Medulla oblongata (tissue), 1 donor: ENCODE measurements around the gene VANGL1.

Experiments used
- DNase-seq: peaks from one replicate; pipeline ENCODE4 v3.0.0-alpha.2; 2015; ENCODE audit errors: extremely low spot score

VANGL1 gene

DNA sequence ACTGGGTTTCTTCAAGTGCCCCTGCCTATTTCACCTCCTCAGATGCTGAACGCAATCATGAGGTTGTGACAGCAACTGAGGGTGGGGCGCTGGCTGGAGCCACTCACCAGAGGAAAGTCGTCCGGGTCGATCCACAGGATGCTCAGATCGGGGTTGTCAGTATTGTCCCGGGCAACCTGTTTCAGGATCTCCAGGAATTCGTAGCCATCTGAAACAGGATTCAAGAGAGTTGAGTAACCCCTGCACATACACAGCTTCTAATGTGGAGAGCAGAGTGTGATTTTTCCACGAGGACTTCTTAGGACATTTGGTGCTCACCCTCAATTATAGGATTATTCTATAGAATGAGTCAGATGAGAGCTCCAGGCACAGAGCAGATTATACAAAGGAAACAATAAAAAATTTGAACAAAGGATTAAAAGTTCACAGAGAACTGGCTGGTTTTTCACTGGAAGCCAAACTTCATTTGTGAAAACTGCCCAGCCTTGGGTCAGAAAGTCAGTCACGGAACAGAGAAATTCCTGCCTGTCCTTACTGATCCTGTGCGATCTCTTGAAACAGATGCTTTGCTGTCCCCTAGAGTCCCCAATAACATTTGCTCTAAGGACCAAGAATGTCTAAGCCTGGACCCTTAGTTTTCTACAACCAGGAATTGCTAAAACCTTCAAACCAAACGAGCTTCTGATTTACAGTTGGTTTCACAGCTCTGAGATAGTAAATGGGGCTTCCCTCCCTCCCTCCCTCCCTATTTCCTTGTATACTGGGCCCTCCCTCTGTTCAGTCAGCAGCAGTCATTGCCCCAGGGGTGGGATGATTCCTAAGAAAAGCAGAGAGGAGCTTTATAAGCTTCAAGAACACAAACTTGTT lies 63.5 kb downstream of the VANGL1 start:
- no peak for DNase-seq

DNA sequence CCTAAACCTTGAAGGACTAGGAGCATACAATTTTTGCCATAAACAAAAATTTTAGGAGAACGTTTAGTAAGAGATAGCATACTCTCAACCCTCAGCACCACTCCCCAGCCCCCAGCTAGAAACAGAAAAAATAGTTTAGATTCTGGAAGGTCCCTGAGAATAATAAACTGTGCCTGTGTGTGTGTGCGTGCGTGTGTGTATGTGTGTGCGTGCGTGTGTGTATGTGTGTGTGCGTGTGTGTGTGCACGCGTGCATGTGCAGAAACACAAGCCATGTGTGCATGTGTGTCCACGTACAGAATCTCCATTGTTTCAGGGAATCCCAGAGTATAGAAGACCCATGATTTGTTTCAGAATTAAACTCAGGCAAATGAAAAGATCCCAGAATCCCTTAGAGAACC lies 64.2 kb downstream of the VANGL1 start:
- DNase-seq: no peak

DNA sequence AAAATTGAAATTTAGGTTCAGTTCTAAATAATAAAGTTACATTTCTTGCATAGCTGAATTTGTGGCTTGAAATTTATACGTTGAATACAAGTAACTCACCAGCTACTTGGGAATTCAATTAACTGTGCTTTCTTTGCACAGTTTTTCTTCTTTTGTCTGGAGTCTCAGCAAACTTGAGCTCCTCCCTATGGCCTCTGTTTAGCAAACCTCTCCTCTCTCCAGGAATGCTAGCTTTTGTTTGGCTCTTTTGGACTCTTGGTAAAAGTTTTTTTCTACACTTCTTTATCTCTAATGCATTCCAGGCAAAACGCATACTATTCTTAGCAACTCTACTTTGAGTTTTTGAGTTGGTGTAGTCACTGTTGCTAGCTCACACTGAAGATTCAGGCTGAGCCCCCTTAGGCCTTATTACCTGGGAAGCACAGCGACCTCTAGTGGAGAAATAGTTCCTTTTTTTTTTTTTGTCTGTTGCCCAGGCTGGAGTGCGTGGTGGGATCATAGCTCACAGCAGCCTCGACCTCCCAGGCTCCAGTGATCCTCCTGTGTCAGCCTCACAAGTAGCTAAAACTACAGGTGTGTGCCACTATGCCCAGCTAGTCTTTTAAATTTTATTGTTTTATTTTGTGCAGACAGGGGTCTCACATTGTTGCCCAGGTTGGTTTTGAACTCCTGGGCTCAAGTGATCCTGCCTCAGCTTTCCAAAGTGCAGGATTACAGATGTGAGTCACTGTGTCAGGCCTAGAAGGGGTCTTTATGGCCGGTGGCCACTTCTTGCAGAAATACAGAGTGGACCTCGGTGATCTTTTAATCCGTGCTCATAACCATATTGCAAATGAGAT lies 65.0 kb downstream of the VANGL1 start:
- peak; percentile 36 for DNase-seq

DNA sequence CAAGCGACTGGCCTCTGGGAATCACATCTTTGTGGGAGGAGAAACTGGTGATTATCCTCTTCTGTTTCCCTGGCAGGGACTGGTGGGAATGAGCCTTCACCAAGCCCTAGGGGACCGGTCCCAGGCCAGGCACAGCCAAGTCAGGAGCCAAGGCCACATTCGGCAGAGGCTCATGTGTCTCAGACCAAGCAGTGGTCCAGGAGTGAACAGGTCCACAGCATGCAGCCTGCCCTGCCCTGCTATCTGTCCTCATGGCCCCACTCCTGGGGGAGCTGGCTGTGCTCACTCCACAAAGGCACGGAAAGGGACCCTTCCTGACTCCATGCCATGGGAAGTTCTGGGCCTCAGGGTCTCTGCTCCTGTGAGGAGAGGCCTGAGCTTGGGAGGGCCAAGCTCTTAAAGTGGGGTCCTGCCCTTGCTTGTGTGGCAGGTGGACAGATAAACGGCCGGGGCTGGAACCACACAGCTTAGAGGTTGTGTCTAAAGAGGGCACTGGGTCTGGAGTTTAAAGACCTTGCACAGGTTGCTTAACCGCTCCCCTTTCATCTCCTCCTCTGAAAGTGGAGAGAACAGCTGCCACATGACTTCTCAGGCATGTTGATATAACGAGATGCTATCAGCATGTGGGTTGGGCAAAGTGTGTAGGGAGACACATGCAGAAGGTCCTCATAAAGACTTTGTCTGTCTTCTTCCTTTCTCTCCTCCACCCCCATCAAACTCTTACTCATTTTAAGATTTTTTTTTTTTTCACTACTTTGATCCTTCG lies 69.3 kb downstream of the VANGL1 start:
- DNase-seq: no peak

DNA sequence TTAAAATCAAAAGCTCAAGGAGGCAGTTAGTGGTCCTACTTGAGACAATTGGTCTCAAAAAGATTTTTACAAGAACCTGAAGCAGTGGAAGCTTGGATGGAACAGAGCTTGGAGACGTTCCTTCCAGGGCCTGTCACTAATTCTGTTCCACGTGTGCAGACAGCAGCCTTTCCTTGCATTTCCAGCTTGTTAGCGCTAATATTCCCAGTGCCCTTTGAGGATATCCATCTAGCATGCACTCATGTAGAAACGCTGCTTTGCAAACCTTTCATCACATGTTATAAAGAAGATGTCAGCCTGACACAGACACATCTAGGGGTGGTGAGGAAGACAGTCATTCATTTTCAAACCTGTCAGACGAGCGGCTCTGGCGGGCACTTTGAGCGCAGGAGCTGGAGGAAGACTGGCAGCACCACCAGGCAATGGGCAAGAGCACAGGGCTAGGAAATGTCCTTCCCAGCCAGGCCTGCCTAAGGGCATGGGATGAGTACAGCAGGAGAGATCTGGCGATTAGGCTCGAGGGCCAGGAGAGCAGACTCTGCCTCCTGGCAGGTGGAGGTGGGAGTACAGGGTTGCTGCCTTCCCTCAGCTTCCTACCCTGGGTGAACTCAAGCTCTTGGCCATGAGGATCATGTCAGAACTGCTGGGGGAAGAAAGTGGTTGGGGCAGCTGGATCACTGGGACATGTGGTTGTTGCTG lies 71.3 kb downstream of the VANGL1 start:
- no peak for DNase-seq

DNA sequence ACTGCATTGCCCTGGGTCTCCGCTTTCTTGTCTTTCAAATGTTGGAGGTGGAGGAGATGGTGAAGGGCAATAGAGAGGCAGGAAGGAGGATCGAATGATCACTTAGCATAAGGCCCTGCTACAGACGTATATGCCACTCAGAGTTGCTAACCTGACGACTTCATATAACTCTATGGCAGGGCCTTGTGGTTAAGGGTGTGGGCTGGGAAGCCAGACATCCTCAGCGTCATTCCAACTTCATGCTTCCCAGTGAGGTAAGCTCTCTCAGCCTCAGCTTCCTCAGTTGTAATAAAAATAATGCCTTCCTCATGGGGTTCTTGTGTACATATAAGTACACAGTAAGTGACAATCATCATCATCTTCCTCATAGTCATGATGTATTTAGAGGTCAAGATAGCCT lies 72.1 kb downstream of the VANGL1 start:
- no peak for DNase-seq

DNA sequence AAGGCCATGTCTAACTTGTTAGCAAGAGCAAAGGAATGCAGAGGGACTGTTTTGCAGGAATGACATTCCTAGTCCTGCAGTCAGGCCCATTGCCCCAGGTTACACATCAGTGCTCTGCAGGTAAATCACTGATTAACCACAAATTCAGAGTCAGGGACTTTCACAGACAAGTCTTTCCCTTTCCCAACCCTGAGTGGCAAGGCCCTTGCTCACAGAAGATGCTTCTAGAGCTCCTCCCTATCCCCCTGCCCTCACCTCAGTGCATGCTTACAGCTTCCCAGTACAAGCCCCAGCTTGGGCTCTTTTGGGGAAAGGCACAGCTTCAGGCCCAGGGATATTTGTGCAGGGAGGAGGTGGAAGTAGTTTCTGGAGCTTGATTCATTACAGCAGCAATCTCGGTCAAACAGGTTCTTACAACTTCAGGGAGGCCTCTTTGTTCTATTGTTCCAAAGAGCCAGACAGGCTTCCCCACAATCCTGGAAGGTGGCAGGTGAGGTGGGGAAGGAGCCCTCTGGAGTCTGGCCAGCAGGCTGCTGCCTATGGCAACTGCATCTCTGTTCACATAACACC lies 72.9 kb downstream of the VANGL1 start:
- DNase-seq: no peak

DNA sequence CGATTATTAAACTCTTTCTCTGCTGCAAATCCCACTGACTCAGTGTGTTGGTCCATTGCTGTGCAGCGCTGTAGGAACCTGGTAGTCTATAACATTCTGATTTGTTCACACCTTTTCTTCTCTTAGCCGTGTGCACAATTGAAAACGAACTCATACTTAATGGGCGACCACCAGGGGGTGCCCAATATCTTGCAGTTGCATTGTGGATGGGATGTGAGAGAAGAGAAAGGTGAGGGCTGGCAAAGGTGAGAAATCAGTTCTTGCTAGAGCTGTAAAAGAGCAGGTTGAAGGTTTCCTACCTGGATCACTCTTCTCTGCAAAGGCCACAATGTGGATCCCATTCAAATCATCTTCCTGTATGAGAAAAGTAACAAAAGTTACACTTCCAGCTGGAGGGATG lies 75.8 kb downstream of the VANGL1 start:
- DNase-seq: peak; percentile 24

DNA sequence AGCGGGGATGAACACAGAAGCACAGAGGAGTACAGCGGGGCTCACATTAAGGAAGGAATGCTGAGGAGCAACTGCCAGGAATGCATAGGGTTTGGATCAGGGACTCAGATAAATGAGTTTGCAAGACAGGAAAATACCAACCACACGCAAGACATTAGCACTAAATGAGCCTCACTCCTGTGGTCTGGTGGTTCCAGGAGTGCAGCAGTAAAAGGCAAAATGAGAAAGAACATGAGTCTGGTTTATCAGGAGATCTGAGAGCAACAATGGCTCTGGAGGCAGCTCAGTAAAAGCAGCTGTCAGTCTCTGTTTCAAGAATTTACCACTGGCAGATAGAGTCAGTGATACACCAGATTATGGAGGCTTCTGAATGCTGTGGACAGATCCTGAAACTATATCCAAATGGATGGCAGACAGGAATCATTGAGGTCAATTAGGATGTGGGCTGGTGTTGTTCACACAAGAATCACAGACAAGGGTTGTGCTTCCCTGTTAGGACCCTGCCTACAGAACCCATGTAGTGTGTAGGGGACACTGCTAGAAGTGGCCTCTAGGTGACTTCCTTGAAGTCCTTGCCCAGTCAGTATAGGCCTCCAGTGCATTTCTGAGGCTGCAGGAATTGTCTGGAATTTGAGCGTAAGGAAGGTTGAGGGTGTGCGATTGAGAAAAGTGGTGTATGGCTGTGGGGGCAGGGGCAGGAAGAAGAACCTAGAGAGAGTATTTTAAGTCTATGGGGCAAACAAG lies 76.4 kb downstream of the VANGL1 start:
- no peak for DNase-seq

DNA sequence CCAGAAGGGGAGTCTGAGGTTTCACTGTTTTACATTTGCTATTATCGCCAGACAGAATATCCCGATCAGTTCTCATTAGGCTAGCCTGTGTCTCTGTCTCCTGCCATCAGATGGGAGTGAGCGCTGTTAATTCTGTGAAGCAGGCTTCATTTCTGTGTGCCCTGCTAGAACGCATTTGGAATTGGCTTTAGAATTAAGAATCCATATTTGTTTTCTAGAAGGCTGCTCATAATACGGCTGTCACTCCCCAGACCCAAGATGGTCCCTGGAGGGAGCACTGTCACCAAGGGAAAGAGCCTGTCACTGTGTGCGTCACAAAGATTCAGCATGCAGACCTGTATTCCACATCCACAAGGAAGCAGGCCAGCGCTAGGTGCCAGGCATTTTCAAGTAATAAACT lies 77.5 kb downstream of the VANGL1 start:
- DNase-seq: no peak

DNA sequence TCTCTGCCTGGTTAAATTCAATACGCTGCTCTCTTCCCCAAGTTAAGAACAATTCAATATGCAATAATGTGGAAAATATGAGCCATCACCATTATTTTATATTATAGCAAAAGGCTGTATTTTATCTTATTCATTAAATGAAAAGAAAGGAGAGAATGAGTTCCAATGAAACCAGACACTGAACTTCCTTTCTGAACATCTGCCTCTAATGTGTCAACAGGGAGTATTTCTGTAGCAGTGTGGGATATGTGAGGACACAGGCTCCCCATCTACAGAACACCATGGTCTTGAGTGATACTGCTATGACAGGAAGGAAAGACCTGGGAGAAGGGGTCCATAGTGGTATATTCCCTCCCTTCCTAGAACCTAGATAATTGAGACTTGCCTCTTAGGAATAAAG lies 80.5 kb downstream of the VANGL1 start:
- DNase-seq: no peak

DNA sequence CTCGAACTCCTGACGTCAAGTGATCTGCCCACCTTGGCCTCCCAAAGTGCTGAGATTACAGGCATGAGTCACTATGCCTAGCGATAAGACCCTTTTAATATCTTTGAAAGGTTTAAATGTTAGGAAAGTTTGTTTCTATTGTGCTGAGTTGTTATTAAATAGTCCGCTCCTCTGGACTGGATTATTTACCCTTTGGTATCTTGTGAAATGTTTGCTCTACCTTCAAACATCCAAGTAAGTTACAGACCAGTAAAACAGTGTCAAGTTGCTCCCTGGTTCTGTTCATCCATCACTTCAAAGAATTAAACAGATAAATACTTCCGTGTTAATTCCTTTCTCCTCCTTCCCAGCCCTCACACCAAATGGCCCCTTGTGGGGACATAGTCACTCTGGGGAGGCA lies 82.0 kb downstream of the VANGL1 start:
- no peak for DNase-seq

DNA sequence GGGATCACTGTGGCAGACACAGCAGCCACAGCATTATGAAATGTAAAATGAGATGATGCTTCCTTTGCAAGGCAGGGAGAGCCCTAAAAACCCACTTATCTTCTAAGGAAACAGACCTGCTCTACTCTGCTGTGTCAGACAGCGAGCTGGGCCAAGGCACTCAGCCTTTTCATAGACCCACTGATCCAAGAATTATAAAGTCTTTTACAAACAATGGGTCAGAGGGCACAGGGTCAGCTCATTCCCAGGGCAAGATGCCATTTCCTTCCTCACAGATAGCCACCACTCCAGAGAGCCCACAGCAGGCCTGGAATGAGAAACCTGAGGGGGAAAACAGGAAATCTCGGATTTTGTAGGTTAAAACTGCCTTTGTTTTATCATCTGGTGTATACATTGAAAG lies 83.8 kb downstream of the VANGL1 start:
- no peak for DNase-seq

DNA sequence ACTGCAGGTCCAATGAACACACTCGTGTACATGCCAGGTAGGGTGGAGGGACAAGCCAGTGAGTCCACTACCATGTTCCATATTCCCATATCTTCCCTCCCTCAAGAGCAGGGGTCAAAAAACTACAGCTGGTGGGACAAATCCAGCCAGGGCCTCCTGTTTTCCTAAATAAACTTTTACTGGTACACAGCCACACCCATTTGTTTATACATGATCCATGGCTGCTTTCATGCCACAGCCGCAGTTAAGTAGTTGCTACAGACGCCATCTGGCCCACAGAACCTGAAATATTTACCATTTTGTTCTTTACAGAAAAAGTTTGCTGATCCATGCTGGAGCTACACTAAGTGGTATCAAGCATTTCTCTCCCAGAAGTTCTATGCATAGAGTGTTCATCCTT lies 84.4 kb downstream of the VANGL1 start:
- DNase-seq: no peak

DNA sequence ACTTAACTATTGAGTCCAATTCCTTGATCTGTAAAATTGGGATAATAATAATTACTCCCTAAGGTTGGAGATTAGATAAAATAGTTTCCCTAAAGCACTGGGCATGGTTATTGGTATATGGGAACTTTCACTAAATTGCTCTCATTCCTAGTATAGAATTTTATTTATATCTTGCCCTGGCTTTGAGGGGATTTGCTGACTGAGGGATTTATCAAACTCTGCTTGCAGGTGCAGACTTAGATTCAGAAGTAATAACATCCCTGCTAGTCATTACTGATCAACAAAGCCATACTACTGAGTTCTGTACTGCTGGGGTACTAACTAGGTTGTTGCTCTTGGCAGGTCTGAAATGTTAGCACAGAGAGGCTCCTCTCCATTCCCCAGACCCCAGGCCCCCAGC lies 84.8 kb downstream of the VANGL1 start:
- no peak for DNase-seq

DNA sequence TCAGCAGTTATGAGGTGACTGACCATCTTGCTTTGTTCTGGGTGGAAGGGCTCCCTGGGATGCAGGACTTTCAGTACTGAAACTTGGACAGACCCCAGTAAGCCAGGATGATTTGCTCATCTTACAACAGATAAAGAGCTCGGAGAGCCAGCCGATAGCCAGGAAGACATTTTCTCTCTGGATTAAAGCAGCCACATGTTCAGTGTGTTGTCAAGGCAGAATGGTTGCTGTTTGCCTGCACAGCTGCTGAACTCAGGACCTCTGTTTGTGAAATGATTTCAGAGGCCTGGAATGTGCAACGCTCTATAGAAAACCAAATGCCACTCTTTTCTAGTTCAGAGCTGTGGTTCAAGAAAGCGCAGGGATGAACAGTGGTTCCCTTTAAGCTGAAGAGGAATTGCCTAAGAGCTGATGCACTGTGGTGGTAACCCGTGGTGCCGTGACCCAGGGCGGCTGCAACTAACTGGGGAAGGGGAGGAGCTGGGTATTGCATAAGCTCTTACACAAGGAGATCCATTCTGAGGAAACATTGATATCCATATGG lies 86.0 kb downstream of the VANGL1 start:
- peak; percentile 6 for DNase-seq

DNA sequence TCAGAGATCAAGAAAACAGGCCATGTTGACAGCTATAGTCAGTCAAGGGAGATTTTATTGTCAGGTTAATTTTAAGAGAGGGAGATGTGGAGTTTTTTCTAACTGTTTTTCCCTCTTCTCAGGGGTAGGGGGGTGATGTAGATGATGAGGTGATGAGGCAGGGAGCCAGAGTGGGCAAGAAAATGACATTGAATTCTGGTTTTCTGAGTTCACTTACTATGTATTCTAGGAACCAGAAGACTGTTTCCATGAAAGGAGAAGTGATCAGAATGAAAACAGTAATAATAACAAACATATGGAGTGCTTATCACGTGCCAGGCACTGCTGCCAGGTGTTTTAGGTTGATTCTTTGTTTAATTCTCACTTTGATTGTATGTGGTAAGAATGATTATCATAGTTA lies 86.6 kb downstream of the VANGL1 start:
- no peak for DNase-seq

DNA sequence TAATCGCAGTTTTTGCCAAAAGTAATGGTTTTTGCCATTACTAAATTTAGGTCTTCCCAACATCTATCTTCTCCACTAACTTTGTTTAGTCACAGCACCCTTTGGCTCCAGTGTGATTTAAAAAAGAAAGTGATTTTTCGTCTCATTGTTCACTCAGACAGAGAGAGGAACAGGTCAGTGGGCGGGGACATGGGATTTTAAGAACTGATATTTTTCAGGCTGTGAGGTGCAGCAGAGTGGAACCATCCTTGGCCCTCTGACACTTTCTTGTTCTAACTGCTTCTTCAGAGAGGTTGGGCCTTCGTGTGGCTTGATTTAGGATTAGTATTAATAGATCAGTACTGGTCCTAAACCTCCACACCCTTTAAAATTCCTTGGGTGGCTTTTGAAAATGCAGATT lies 88.0 kb downstream of the VANGL1 start:
- no peak for DNase-seq

DNA sequence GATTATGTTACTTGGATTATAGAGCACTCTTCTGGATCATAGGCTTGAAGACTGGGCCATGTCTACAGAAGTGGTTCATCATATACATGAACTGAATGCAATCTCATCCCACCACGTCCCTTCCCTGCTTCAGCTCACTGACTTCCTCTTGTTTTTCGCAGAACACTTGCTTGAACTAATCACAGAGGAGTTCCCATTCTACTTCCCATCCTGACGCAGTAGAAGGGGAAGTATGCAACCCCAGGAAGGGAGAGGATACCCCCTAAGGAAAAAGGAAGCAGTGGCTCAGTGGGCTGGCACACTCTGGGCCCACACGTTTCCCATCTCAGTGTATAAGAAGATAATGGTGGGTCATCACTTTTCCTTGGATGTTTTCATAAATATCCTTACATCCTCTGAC lies 90.5 kb downstream of the VANGL1 start:
- DNase-seq: no peak

DNA sequence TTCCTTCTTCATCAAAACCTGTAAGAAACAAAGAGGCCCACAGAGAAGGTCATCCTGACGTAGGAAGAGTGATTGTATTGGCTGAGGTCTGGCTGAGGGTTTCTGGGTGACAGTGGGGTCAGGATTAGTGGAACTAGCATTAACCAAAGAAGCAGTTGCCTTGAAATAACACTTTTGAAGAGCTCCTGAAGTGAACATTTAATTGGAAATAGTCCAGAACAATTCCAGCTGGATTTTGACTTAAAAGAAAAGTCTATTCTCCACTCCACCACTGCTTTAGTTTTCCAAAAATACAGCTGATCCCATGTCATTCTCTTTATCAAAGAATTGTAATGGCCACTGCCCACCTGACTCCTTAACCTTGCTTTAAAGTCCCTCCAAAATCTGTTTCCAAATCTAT lies 99.0 kb downstream of the VANGL1 start:
- DNase-seq: no peak
